ENCODE measurements around the gene ACAD8. TPM values are rescaled to one million over a fixed set of nuclear protein-coding genes. Genes with fewer than 3 reads are reported as not detected.

ACAD8 gene
- polyA plus RNA-seq, 1 donor: 32.6 TPM

DNA sequence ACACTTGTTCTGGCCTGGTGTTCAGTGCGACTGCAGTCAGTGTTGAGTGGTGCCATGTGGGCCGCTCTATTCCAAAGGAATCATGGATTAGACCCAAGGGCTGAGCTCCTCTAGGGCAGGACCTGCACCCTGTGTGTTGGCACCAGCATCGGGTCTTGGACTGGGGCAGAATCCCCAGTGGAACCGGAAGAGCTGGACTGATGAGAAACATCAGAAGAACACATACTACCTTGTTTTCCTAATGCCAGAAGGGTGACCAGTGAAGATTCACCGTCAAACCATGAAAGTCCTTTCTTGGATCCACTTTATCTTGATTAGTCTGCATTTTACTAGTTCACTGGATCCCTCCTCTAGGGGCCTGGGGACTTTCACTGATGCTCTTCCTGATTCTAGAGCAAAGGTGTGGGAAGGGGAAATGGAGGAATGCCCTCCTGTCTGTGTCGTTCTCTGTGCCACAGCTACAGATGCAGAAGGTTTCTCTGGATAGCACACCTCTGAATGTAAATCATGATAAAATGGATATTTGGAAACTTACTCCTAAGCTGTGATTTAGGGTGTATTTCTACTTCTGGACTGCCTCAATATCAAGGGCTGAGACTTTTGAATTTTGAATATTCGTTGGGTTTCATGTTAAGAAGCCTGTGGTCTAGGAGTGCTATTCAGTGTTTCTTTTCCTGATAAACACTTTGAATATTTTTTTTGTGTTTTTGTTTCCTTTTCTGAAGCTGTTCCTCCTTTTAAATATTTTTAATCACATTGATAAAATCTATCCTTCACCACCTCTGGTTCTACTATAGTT, 11.8 kb downstream of the ACAD8 start:
- H3K27me3 ChIP-seq (ENCODE audit: control insufficient read depth, insufficient read depth, low read length): peaks cover 11% of the 10 kb centered on the region
- H3K36me3 ChIP-seq (ENCODE audit: control insufficient read depth, insufficient read depth, low read length): peaks cover 40% of the 10 kb centered on the region
- H3K4me3 ChIP-seq (ENCODE audit: low read length): no peak overlapping the region
- H3K4me1 ChIP-seq (ENCODE audit: control insufficient read depth, insufficient read depth, low read length): no peaks in the 10 kb centered on the region
- 100% methylated on average over 1 of the region's 7 CpGs for WGBS (ENCODE audit: insufficient coverage, low lambda C conversion rate)
- H3K9me3 ChIP-seq (ENCODE audit: control insufficient read depth, low read depth, low read length): no peaks in the 10 kb centered on the region
- no peak overlapping the region for H3K27ac ChIP-seq (ENCODE audit: low read length)
- no peak for DNase-seq

DNA sequence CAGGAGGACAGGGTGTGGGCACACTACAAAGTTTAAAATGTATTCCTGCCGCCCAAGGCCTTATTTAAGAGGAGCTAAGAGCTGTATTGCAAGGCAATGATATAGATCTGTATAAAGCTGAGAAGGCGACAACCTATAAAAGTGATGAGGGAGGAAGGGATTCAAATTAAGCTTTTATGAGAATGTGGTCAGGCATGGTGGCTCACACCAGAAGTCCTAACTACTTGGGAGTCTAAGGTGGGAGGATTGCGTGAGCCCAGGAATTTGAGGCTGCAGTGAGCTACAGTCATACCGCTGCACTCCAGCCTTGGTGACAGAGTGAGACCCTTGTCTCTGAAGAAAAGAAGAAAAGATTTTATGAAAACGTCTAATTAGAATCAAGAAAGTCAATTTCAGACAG, 13.1 kb downstream of the ACAD8 start:
- H3K27me3 ChIP-seq (ENCODE audit: control insufficient read depth, insufficient read depth, low read length): peaks cover 20% of the 10 kb centered on the region
- H3K4me1 ChIP-seq (ENCODE audit: control insufficient read depth, insufficient read depth, low read length): no peaks in the 10 kb centered on the region
- WGBS (ENCODE audit: insufficient coverage, low lambda C conversion rate): 100% methylated on average over 2 of the region's 5 CpGs
- no peak for DNase-seq
- H3K36me3 ChIP-seq (ENCODE audit: control insufficient read depth, insufficient read depth, low read length): peaks cover 28% of the 10 kb centered on the region
- H3K4me3 ChIP-seq (ENCODE audit: low read length): no peak overlapping the region
- no peak overlapping the region for H3K27ac ChIP-seq (ENCODE audit: low read length)
- H3K9me3 ChIP-seq (ENCODE audit: control insufficient read depth, low read depth, low read length): no peaks in the 10 kb centered on the region

DNA sequence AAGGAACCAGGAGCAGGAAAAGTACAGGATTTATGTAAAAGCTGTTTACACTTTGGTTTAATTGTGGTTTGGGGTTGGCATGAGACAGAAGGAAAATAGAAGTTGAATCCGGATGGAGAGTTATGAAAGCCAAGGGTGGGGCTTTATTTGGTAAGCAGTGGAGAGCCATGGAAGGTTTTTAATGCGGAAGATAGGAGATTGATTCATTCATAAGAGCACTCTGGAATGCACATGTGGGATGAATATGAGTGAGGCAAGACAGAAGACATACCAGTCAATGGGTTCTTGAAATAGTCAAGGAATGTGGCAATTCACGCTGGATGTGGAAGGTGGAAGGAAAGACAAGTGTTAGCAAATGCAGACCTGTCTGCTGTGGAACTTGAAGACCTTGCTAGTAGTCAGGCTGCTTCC, 13.5 kb downstream of the ACAD8 start:
- Histone ChIP-seq H3K4me3 (ENCODE audit: low read length) (no peak overlapping the region), H3K27ac (ENCODE audit: low read length) (no peak overlapping the region), H3K9me3 (ENCODE audit: control insufficient read depth, low read depth, low read length) (no peaks in the 10 kb centered on the region), H3K36me3 (ENCODE audit: control insufficient read depth, insufficient read depth, low read length) (peaks cover 24% of the 10 kb centered on the region), H3K27me3 (ENCODE audit: control insufficient read depth, insufficient read depth, low read length) (peaks cover 24% of the 10 kb centered on the region), H3K4me1 (ENCODE audit: control insufficient read depth, insufficient read depth, low read length) (no peaks in the 10 kb centered on the region)
- no peak for DNase-seq
- 0% methylated on average over 1 of the region's 3 CpGs for WGBS (ENCODE audit: insufficient coverage, low lambda C conversion rate)

DNA sequence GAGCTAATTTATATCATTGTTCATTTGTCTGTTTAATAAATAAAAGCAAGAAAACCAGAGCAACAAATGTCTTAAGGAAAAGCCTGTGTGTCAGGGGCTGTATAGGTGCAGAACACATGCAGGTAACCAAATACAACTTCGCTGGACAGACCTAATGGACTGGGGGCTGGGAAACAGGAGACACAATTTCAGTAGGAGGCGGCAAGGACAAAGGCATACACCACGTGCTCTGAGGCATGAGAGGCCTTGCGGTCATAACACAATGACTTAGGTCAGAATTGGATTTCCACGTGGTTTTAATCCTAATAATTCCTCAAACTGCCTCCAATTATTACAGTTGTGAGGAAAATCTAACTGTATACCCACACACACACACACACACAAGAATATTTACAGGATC, 14.1 kb downstream of the ACAD8 start:
- DNase-seq: no peak
- Histone ChIP-seq H3K4me3 (ENCODE audit: low read length) (no peak overlapping the region), H3K27ac (ENCODE audit: low read length) (no peak overlapping the region), H3K36me3 (ENCODE audit: control insufficient read depth, insufficient read depth, low read length) (peaks cover 19% of the 10 kb centered on the region), H3K27me3 (ENCODE audit: control insufficient read depth, insufficient read depth, low read length) (peaks cover 28% of the 10 kb centered on the region), H3K4me1 (ENCODE audit: control insufficient read depth, insufficient read depth, low read length) (no peaks in the 10 kb centered on the region), H3K9me3 (ENCODE audit: control insufficient read depth, low read depth, low read length) (no peaks in the 10 kb centered on the region)
- no CpG with 5 or more reads among the region's 5 CpGs for whole genome bisulfite sequencing (ENCODE audit: insufficient coverage, low lambda C conversion rate)

DNA sequence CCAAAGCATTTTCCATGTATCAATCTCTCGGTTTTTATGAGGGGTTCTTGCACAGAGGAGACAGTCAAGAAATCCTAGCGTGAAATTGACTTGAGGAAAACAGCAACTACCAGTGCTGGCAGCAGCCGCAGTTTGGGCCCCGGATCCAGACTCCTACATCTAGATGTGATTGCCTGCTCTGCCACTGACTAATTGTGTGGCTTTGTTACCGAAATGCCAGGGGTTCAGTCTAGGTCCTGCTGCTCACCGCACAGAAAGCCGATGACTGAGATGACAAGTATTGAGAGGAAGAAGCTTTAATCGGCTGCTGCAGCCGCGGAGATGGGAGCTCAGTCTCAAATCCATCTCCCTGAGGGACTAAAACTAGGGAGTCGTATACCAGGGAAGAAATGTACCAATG, 14.6 kb downstream of the ACAD8 start:
- H3K4me3 ChIP-seq (ENCODE audit: low read length): no peak overlapping the region
- no peaks in the 10 kb centered on the region for H3K9me3 ChIP-seq (ENCODE audit: control insufficient read depth, low read depth, low read length)
- no peaks in the 10 kb centered on the region for H3K4me1 ChIP-seq (ENCODE audit: control insufficient read depth, insufficient read depth, low read length)
- H3K27ac ChIP-seq (ENCODE audit: low read length): no peak overlapping the region
- H3K36me3 ChIP-seq (ENCODE audit: control insufficient read depth, insufficient read depth, low read length): peaks cover 15% of the 10 kb centered on the region
- no peak for DNase-seq
- no CpG with 5 or more reads among the region's 11 CpGs for WGBS (ENCODE audit: insufficient coverage, low lambda C conversion rate)
- H3K27me3 ChIP-seq (ENCODE audit: control insufficient read depth, insufficient read depth, low read length): peaks cover 34% of the 10 kb centered on the region

DNA sequence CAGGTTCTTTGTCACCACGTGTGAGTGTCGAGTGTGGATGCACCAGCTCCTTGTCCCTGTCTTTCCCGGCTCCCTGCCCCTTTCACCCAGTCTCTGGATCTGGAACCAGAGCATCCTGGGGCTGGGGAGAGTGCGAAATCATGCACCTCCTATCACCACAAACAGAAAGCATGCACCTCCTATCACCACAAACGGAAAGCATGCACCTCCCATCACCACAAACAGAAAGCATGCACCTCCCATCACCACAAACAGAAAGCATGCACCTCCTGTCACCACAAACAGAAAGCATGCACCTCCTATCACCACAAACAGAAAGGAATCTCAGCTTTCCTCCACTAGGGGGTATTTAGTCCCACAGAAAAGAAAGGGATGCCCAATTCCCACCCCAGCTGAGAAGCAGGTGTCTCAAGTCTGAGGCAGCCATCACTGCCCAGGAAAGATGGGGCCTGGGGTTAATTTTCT, 16.9 kb downstream of the ACAD8 start:
- H3K4me1 ChIP-seq (ENCODE audit: control insufficient read depth, insufficient read depth, low read length): no peaks in the 10 kb centered on the region
- no peak overlapping the region for H3K27ac ChIP-seq (ENCODE audit: low read length)
- peaks cover 52% of the 10 kb centered on the region for H3K27me3 ChIP-seq (ENCODE audit: control insufficient read depth, insufficient read depth, low read length)
- no peak overlapping the region for H3K4me3 ChIP-seq (ENCODE audit: low read length)
- H3K36me3 ChIP-seq (ENCODE audit: control insufficient read depth, insufficient read depth, low read length): no peaks in the 10 kb centered on the region
- DNase-seq: no peak
- H3K9me3 ChIP-seq (ENCODE audit: control insufficient read depth, low read depth, low read length): no peaks in the 10 kb centered on the region
- no CpG with 5 or more reads among the region's 5 CpGs for WGBS (ENCODE audit: insufficient coverage, low lambda C conversion rate)

DNA sequence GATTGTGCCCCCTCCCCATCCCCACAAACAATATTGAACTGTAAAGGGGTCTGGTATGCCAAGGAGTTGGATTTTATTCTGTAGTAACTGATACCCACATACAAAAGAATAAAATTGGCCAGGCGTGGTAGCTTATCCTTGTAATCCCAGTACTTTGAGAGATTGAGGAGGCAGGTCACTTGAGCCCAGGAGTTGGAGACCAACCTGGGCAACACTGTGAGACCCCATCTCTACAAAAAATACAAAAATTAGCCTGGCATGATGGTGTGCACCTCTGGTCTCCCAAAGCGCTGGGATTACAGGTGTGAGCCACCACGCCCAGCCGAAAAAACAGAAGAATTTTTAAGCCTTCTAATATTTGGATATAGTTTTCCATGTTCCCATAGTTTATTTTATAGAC, 18.6 kb downstream of the ACAD8 start:
- Histone ChIP-seq H3K36me3 (ENCODE audit: control insufficient read depth, insufficient read depth, low read length) (no peaks in the 10 kb centered on the region), H3K27me3 (ENCODE audit: control insufficient read depth, insufficient read depth, low read length) (peaks cover 69% of the 10 kb centered on the region), H3K4me3 (ENCODE audit: low read length) (no peak overlapping the region), H3K4me1 (ENCODE audit: control insufficient read depth, insufficient read depth, low read length) (peaks cover 4% of the 10 kb centered on the region), H3K9me3 (ENCODE audit: control insufficient read depth, low read depth, low read length) (peaks cover 8% of the 10 kb centered on the region), H3K27ac (ENCODE audit: low read length) (no peak overlapping the region)
- WGBS (ENCODE audit: insufficient coverage, low lambda C conversion rate): no CpG with 5 or more reads among the region's 4 CpGs
- no peak for DNase-seq

DNA sequence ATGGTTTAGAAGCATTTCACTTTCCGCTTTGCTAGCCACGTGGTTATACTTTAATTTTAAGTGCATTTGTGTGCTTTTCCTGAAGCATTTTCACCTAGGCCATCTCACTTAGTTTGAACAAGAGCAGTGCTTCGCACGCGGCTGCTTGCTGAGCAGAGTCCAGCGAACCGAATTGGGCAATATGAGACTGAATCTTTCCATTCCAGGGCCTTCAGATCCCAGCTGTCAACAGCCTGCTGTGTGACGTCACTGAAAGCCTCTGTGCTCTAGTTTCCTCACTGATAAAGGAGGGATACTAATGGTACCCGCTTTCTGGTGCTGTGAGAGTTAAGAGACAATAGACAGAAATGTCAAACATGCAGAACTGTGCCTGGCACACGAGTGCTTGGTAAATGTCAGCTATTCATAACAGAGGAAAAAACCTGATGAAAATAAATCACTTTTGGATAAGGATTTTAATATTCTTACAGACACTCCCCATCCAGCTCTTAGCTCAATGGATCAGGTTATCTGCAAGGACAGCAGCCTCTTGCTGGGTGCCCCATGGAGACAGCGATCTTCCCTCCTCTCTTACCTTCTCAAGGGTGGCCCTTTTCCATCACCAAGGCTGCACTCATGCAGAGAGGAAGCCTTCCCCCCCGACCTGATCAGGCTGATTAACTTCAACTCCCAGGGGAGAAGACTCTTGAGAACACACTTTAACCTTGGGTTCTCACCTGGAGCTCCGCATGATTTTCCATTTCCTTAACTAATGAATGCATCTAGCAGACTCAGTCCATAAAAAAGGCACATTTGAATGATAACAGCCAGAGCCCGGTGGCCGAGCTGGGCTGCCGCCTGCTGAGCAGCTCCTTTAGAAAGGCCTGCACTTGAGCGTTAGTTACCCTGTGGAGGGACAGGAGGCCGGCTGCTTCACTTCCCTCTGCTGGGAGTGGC, 19.3 kb downstream of the ACAD8 start:
- DNase-seq: peak; percentile 53 to 76
- Histone ChIP-seq H3K27ac (ENCODE audit: low read length) (no peak overlapping the region), H3K4me1 (ENCODE audit: control insufficient read depth, insufficient read depth, low read length) (peaks cover 4% of the 10 kb centered on the region), H3K4me3 (ENCODE audit: low read length) (no peak overlapping the region), H3K27me3 (ENCODE audit: control insufficient read depth, insufficient read depth, low read length) (peaks cover 76% of the 10 kb centered on the region), H3K36me3 (ENCODE audit: control insufficient read depth, insufficient read depth, low read length) (no peaks in the 10 kb centered on the region), H3K9me3 (ENCODE audit: control insufficient read depth, low read depth, low read length) (peaks cover 9% of the 10 kb centered on the region)
- WGBS (ENCODE audit: insufficient coverage, low lambda C conversion rate): no CpG with 5 or more reads among the region's 18 CpGs

DNA sequence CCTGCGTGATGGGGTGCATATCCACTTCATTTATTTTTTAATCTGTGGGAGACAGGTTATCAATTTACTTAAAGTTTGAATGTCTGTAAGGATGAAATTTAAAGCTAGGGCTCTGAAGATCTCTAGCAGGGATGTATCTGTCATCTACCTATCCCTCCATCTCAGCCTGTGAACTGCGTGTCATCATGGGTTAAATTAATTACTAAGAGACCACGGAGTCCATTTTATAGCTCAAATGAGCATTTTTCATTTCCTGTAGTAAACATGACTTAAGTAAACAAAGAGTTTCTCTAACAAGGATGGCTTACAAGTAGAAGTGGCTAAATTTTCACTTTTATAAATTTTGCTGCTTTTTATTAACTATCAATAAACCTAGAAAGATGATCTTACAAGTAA, 19.9 kb downstream of the ACAD8 start:
- no peak overlapping the region for H3K27ac ChIP-seq (ENCODE audit: low read length)
- peaks cover 4% of the 10 kb centered on the region for H3K4me1 ChIP-seq (ENCODE audit: control insufficient read depth, insufficient read depth, low read length)
- no peak for DNase-seq
- H3K27me3 ChIP-seq (ENCODE audit: control insufficient read depth, insufficient read depth, low read length): peaks cover 82% of the 10 kb centered on the region
- no peak overlapping the region for H3K4me3 ChIP-seq (ENCODE audit: low read length)
- H3K36me3 ChIP-seq (ENCODE audit: control insufficient read depth, insufficient read depth, low read length): no peaks in the 10 kb centered on the region
- peaks cover 9% of the 10 kb centered on the region for H3K9me3 ChIP-seq (ENCODE audit: control insufficient read depth, low read depth, low read length)
- no CpG with 5 or more reads among the region's 3 CpGs for WGBS (ENCODE audit: insufficient coverage, low lambda C conversion rate)

DNA sequence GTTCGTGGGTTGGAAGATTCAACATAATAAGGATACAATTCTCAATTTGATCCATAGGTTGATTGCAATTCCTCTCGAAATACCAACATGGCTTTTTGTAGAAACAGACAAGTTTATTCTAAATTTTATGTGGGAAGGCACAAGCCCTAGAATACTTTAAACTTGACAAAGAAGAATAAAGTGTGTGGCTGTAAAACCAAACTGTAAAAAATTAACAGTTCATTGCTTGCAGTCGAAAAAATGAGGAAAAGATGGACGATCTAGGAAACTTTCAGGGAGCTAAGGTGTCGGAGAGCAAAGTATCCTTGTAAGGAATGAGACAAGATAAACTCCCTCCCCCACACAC, 21.8 kb downstream of the ACAD8 start:
- Histone ChIP-seq H3K9me3 (ENCODE audit: control insufficient read depth, low read depth, low read length) (peaks cover 9% of the 10 kb centered on the region), H3K27me3 (ENCODE audit: control insufficient read depth, insufficient read depth, low read length) (peaks cover 76% of the 10 kb centered on the region), H3K4me3 (ENCODE audit: low read length) (no peak overlapping the region), H3K27ac (ENCODE audit: low read length) (no peak overlapping the region), H3K36me3 (ENCODE audit: control insufficient read depth, insufficient read depth, low read length) (no peaks in the 10 kb centered on the region), H3K4me1 (ENCODE audit: control insufficient read depth, insufficient read depth, low read length) (peaks cover 4% of the 10 kb centered on the region)
- 10% methylated on average over 3 of the region's 5 CpGs for WGBS (ENCODE audit: insufficient coverage, low lambda C conversion rate)
- no peak for DNase-seq
